AG10803 (cell line): ENCODE measurements around the gene ZNF418.
A peak's percentile ranks its signal among the peaks of the same experiment; 100 is the strongest.

Experiments
- DNase-seq: peaks from one replicate; pipeline ENCODE4 v3.0.0; 2010; ENCODE audit warnings: low read depth
- H3K4me3 ChIP-seq: 2 replicates; pipeline ENCODE4 v1.5.1; 2011; ENCODE audit warnings: mild to moderate bottlenecking, low read length, control low read depth
- CTCF ChIP-seq: conservative IDR thresholded peaks from 2 replicates; pipeline ENCODE4 v1.5.1; 2011; ENCODE audit warnings: mild to moderate bottlenecking, low read length, control low read depth, inconsistent platforms

The ZNF418 gene

GRCh38 chr19:57949702-57950101 is 14.5 kb upstream of the ZNF418 start:
- TF ChIP-seq CTCF: no peak
- no peak overlapping the region for H3K4me3 ChIP-seq
- DNase-seq: no peak

GRCh38 chr19:57949296-57949695 is 14.1 kb upstream of the ZNF418 start:
- H3K4me3 ChIP-seq: no peak overlapping the region
- no peak for TF ChIP-seq CTCF
- DNase-seq: no peak

GRCh38 chr19:57947419-57948134 is 12.4 kb upstream of the ZNF418 start, which contains the start of gene ZNF256:
Gene ZNF256 (minus strand): TSS chr19:57947706. CDS start chr19:57947474, 232 bp downstream.
- DNase-seq: peak; percentile 93
- peak within 1 kb of the TSS; percentile 89 for H3K4me3 ChIP-seq
- TF ChIP-seq CTCF: peak; percentile 63

- TF ChIP-seq CTCF: no peak
- peak overlapping the region; percentile 89 for H3K4me3 ChIP-seq
- no peak for DNase-seq
These were observed 11.9 kb upstream of the ZNF418 start for GRCh38 chr19:57947088-57947418.

GRCh38 chr19:57946316-57946715 is 11.1 kb upstream of the ZNF418 start:
- no peak for DNase-seq
- TF ChIP-seq CTCF: no peak
- H3K4me3 ChIP-seq: peak overlapping the region; percentile 89

GRCh38 chr19:57941593-57941992 is 6.4 kb upstream of the ZNF418 start:
- DNase-seq: no peak
- no peak overlapping the region for H3K4me3 ChIP-seq
- no peak for TF ChIP-seq CTCF

- TF ChIP-seq CTCF: no peak
- no peak overlapping the region for H3K4me3 ChIP-seq
- no peak for DNase-seq
These were observed 529 bp upstream of the ZNF418 start for GRCh38 chr19:57935731-57936130.
